DND-41 (cell line): ENCODE measurements around the gene RBFOX1.

Experiments used
- ATAC-seq: fragments of 200-7000 bp; cut with Tn5 transposase; 3 replicates; pipeline ENCODE4 v1.9.1; 2021; ENCODE audit warnings: low read depth; ENCODE audit not compliant: insufficient read depth
- DNase-seq: peaks from one replicate; pipeline ENCODE4 v3.0.0-alpha.2; 2020
- H2AFZ ChIP-seq: 2 replicates; pipeline ENCODE4 v1.6.0; 2012; ENCODE audit warnings: low read depth, low read length
- H3K27ac ChIP-seq: 2 replicates; pipeline ENCODE4 v1.5.1; 2012; ENCODE audit warnings: low read length, inconsistent platforms
- H3K27me3 ChIP-seq: fragments of 200-600 bp; sonication (generic); 2 replicates; pipeline ENCODE4 v1.6.0; 2012; ENCODE audit warnings: low read length, mild to moderate bottlenecking, inconsistent platforms; ENCODE audit not compliant: insufficient read depth, poor library complexity
- H3K36me3 ChIP-seq: 2 replicates; pipeline ENCODE4 v1.5.1; 2012; ENCODE audit warnings: low read length, inconsistent platforms; ENCODE audit not compliant: insufficient read depth
- H3K4me1 ChIP-seq: 2 replicates; pipeline ENCODE4 v1.5.1; 2012; ENCODE audit warnings: mild to moderate bottlenecking, low read length; ENCODE audit not compliant: insufficient read depth
- H3K4me2 ChIP-seq: 2 replicates; pipeline ENCODE4 v1.6.0; 2012; ENCODE audit warnings: mild to moderate bottlenecking, moderate library complexity, low read length, inconsistent platforms; ENCODE audit not compliant: insufficient read depth
- H3K4me3 ChIP-seq, 2 experiments: fragments of 200-600 bp in 1 of 2; shearing (Covaris generic) in 1 of 2; 2 replicates each; pipeline ENCODE4 v1.5.1; 2012 to 2016; ENCODE audit warnings: inconsistent platforms in 2 of 2, low read length in 2 of 2, mild to moderate bottlenecking in 2 of 2, low read depth in 1 of 2, moderate library complexity in 1 of 2
- H3K79me2 ChIP-seq: 2 replicates; pipeline ENCODE4 v1.6.0; 2012; ENCODE audit warnings: low read length, inconsistent platforms; ENCODE audit not compliant: insufficient read depth
- H3K9ac ChIP-seq: 2 replicates; pipeline ENCODE4 v1.6.0; 2012; ENCODE audit warnings: low read depth, mild to moderate bottlenecking, inconsistent platforms, low read length, moderate library complexity
- H3K9me3 ChIP-seq: 2 replicates; pipeline ENCODE4 v1.5.1; 2012; ENCODE audit warnings: low read length, moderate library complexity, mild to moderate bottlenecking, inconsistent platforms; ENCODE audit not compliant: insufficient read depth, severe bottlenecking
- H4K20me1 ChIP-seq: 2 replicates; pipeline ENCODE4 v1.6.0; 2012; ENCODE audit warnings: low read length; ENCODE audit not compliant: insufficient read depth
- CTCF ChIP-seq: IDR thresholded peaks from 2 replicates; pipeline ENCODE4 v1.5.1; 2012; ENCODE audit warnings: borderline replicate concordance, low read length, moderate library complexity, mild to moderate bottlenecking; ENCODE audit not compliant: poor library complexity, severe bottlenecking; ENCODE audit errors: extremely low read depth
- EZH2 ChIP-seq: IDR thresholded peaks from 3 replicates; pipeline ENCODE4 v1.6.1; 2012; ENCODE audit warnings: borderline replicate concordance, low read depth, mild to moderate bottlenecking, moderate library complexity, low read length, inconsistent platforms; ENCODE audit not compliant: severe bottlenecking

RBFOX1 gene

GRCh38 chr16:7317982-7318381, 14.7 kb upstream of the RBFOX1 start:
- ATAC-seq = no peak
- no peak for DNase-seq
- Histone ChIP-seq H3K36me3 (no peaks in the 10 kb centered on the region), H3K79me2 (no peaks in the 10 kb centered on the region), H3K4me1 (no peaks in the 10 kb centered on the region), H3K9me3 (no peaks in the 10 kb centered on the region), H3K4me3 (no peak overlapping the region), H2AFZ (no peak overlapping the region), H4K20me1 (no peaks in the 10 kb centered on the region), H3K9ac (no peak overlapping the region), H3K4me2 (no peak overlapping the region), H3K27me3 (no peaks in the 10 kb centered on the region), H3K27ac (no peak overlapping the region)
- TF ChIP-seq EZH2 (no peak), CTCF (no peak)

GRCh38 chr16:7318686-7319085, 14.0 kb upstream of the RBFOX1 start:
- H3K4me3 ChIP-seq = no peak overlapping the region
- H3K4me2 ChIP-seq = no peak overlapping the region
- no peaks in the 10 kb centered on the region for H3K36me3 ChIP-seq
- DNase-seq (no peak), ATAC-seq (no peak)
- H2AFZ ChIP-seq = no peak overlapping the region
- H4K20me1 ChIP-seq = no peaks in the 10 kb centered on the region
- no peak overlapping the region for H3K27ac ChIP-seq
- no peaks in the 10 kb centered on the region for H3K9me3 ChIP-seq
- H3K4me1 ChIP-seq = no peaks in the 10 kb centered on the region
- no peak overlapping the region for H3K9ac ChIP-seq
- TF ChIP-seq EZH2 (no peak), CTCF (no peak)
- H3K79me2 ChIP-seq = no peaks in the 10 kb centered on the region
- H3K27me3 ChIP-seq = no peaks in the 10 kb centered on the region

GRCh38 chr16:7319514-7319913, 13.1 kb upstream of the RBFOX1 start:
- H3K36me3 ChIP-seq = no peaks in the 10 kb centered on the region
- DNase-seq (no peak), ATAC-seq (no peak)
- no peaks in the 10 kb centered on the region for H3K4me1 ChIP-seq
- no peak for TF ChIP-seq CTCF
- no peak for TF ChIP-seq EZH2
- H3K4me2 ChIP-seq = no peak overlapping the region
- no peaks in the 10 kb centered on the region for H3K79me2 ChIP-seq
- H3K9me3 ChIP-seq = no peaks in the 10 kb centered on the region
- H3K4me3 ChIP-seq = no peak overlapping the region
- H3K27me3 ChIP-seq = no peaks in the 10 kb centered on the region
- no peak overlapping the region for H3K9ac ChIP-seq
- H2AFZ ChIP-seq = no peak overlapping the region
- H3K27ac ChIP-seq = no peak overlapping the region
- H4K20me1 ChIP-seq = no peaks in the 10 kb centered on the region

GRCh38 chr16:7321661-7322060, 11.0 kb upstream of the RBFOX1 start:
- no peak for DNase-seq
- H3K4me2 ChIP-seq = no peak overlapping the region

More at GRCh38 chr16:7321661-7322060, 11.0 kb upstream of the RBFOX1 start:
- H3K79me2 ChIP-seq = no peaks in the 10 kb centered on the region
- H3K27ac ChIP-seq = no peak overlapping the region
- no peak overlapping the region for H3K4me3 ChIP-seq
- H3K36me3 ChIP-seq = no peaks in the 10 kb centered on the region
- H3K9ac ChIP-seq = no peak overlapping the region
- no peaks in the 10 kb centered on the region for H3K9me3 ChIP-seq
- no peaks in the 10 kb centered on the region for H3K4me1 ChIP-seq
- TF ChIP-seq EZH2 (no peak), CTCF (no peak)
- ATAC-seq = no peak
- no peaks in the 10 kb centered on the region for H4K20me1 ChIP-seq
- no peaks in the 10 kb centered on the region for H3K27me3 ChIP-seq
- H2AFZ ChIP-seq = no peak overlapping the region
